Esophagus muscularis mucosa (tissue), 4 donors: ENCODE results near the gene COX6A1. TPM values are rescaled to one million over a fixed set of nuclear protein-coding genes. Genes with fewer than 3 reads are reported as not detected.

Experiments used
- DNase-seq: peaks from one replicate; pipeline ENCODE4 v3.0.0-alpha.2; 2017; ENCODE audit errors: extremely low spot score
- H3K27ac ChIP-seq, 4 donors: fragments of 200-600 bp; sonication (generic); replicated peaks in 1 of 4; 1 replicate in 3 of 4; 2 replicates in 1 of 4; pipeline ENCODE4 v1.5.1; 2016 to 2019; ENCODE audit warnings: mild to moderate bottlenecking in 1 of 4
- H3K27me3 ChIP-seq, 4 donors: fragments of 200-600 bp; sonication (generic); one replicate each; pipeline versions ENCODE4 v1.5.1 to v1.6.0; 2016 to 2019
- H3K36me3 ChIP-seq, 4 donors: fragments of 200-600 bp; sonication (generic); one replicate each; pipeline ENCODE4 v1.5.1; 2016 to 2019
- H3K4me1 ChIP-seq, 4 donors: fragments of 200-600 bp; sonication (generic); one replicate each; pipeline ENCODE4 v1.5.1; 2016 to 2019
- H3K4me3 ChIP-seq, 4 donors: fragments of 200-600 bp; sonication (generic); 1 replicate in 2 of 4; 2 replicates in 2 of 4; pipeline ENCODE4 v1.5.1; 2016 to 2019; ENCODE audit warnings: mild to moderate bottlenecking in 4 of 4, moderate library complexity in 1 of 4
- H3K9me3 ChIP-seq, 4 donors: fragments of 200-600 bp; sonication (generic); 1 replicate in 3 of 4; 2 replicates in 1 of 4; pipeline ENCODE4 v1.5.1; 2016 to 2019
- CTCF ChIP-seq, 3 experiments: fragments of 200-600 bp in 2 of 3; fragments of 450-650 bp in 1 of 3; sonication (generic) in 2 of 3; IDR thresholded peaks; one replicate each; pipeline ENCODE4 v1.5.1; 2017 to 2019; ENCODE audit warnings: antibody characterized with exemption in 3 of 3, mild to moderate bottlenecking in 2 of 3, moderate library complexity in 1 of 3
- EP300 ChIP-seq: sonication (generic); formaldehyde crosslinking; IDR thresholded peaks from one replicate; pipeline ENCODE4 v1.6.1; 2017; ENCODE audit warnings: antibody characterized with exemption
- POLR2A ChIP-seq: fragments of 450-650 bp; IDR thresholded peaks from one replicate; pipeline ENCODE4 v1.6.1; 2017; ENCODE audit warnings: antibody characterized with exemption, moderate library complexity, mild to moderate bottlenecking, low read depth
- POLR2AphosphoS5 ChIP-seq, 2 donors: sonication (generic); formaldehyde crosslinking; IDR thresholded peaks; one replicate each; pipeline ENCODE4 v1.6.1; 2017; ENCODE audit warnings: antibody characterized with exemption in 2 of 2
- WGBS: methylation state at CpG from one replicate; pipeline ENCODE4 v1.1.5; 2018; 5-methylcytosine and 5-hydroxymethylcytosine counted together
- intact Hi-C: fragments of 100-400 bp; cut with DNase I; formaldehyde crosslinking; loops from one replicate; pipeline ENCODE4 v1.15.1; 2023
- total RNA-seq, 4 donors: library from RNA; depleted of rRNA; stranded (reverse); fragments of >200 nt; gene quantifications; one replicate each; pipeline versions ENCODE4 v1.1.0 to v1.2.1, GENCODE V29; 2016

The COX6A1 gene
- total RNA-seq, 4 donors from 2014 or later: 499 to 689 (median 548) TPM

GRCh38 chr12:120397824-120398540 lies 39.9 kb upstream of the COX6A1 start:
- no peak for DNase-seq
- H3K4me3 ChIP-seq: no peak overlapping the region
- TF ChIP-seq POLR2AphosphoS5 (IDR thresholded peaks at IDR 0.05) (no peak), POLR2A (no peak), EP300 (no peak), CTCF (IDR thresholded peaks at IDR 0.05) (no peak)
- no peaks in the 10 kb centered on the region for H3K9me3 ChIP-seq
- intact Hi-C loops: no loop called here
- 58% methylated on average over 20 of the region's 33 CpGs for WGBS
- H3K36me3 ChIP-seq: no peaks in the 10 kb centered on the region
- H3K27ac ChIP-seq: no peak overlapping the region
- H3K4me1 ChIP-seq: no peaks in the 10 kb centered on the region
- peaks cover 0 to 81% (median 0%) of the 10 kb centered on the region in 4 donors for H3K27me3 ChIP-seq

- H3K4me3 ChIP-seq: no peak overlapping the region
- intact Hi-C loops: no loop called here
- 78% methylated on average over 5 of the region's 5 CpGs for WGBS
- H3K36me3 ChIP-seq: no peaks in the 10 kb centered on the region
- no peak overlapping the region for H3K27ac ChIP-seq
- TF ChIP-seq POLR2AphosphoS5 (IDR thresholded peaks at IDR 0.05): no peak
- TF ChIP-seq POLR2A: no peak
- TF ChIP-seq EP300: no peak
- no peak for TF ChIP-seq CTCF (IDR thresholded peaks at IDR 0.05)
- no peak for DNase-seq
- H3K4me1 ChIP-seq: no peaks in the 10 kb centered on the region
- no peaks in the 10 kb centered on the region for H3K9me3 ChIP-seq
- H3K27me3 ChIP-seq: peaks cover 0 to 67% (median 0%) of the 10 kb centered on the region in 4 donors
These were observed 38.4 kb upstream of the COX6A1 start for GRCh38 chr12:120399531-120399930.

- 38% methylated on average over 13 of the region's 13 CpGs for WGBS
- Histone ChIP-seq H3K27me3 (peaks cover 0 to 40% (median 0%) of the 10 kb centered on the region in 4 donors), H3K27ac (no peak overlapping the region), H3K9me3 (no peaks in the 10 kb centered on the region), H3K4me1 (no peaks in the 10 kb centered on the region), H3K36me3 (no peaks in the 10 kb centered on the region), H3K4me3 (no peak overlapping the region)
- intact Hi-C loops: no loop called here
- DNase-seq: no peak
- TF ChIP-seq EP300 (no peak), POLR2A (no peak), POLR2AphosphoS5 (IDR thresholded peaks at IDR 0.05) (no peak), CTCF (IDR thresholded peaks at IDR 0.05) (no peak)
These were observed 35.7 kb upstream of the COX6A1 start for GRCh38 chr12:120402217-120402616.

DNA sequence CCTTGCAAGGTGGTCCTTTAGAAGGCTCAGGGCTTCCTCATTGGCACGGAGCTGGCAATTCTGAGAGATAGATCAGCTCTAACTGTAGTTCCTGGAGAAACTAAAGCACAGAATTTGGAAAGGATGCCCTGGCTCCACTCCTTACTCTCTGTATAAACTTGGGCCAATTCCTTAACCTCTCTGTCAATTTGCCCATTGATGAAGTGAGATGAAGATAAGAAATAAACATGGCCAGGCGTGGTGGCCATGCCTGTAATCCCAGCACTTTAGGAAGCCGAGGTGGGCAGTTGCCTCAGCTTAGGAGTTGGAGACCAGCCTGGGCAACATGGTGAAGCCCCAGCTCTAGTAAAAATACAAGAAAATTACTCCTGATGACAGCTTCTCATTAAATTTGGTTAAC lies 34.0 kb upstream of the COX6A1 start:
- Histone ChIP-seq H3K27ac (no peak overlapping the region), H3K4me3 (no peak overlapping the region), H3K9me3 (no peaks in the 10 kb centered on the region), H3K27me3 (peaks cover 0 to 24% (median 0%) of the 10 kb centered on the region in 4 donors), H3K4me1 (no peaks in the 10 kb centered on the region), H3K36me3 (no peaks in the 10 kb centered on the region)
- intact Hi-C loops: no loop called here
- 75% methylated on average over 3 of the region's 3 CpGs for WGBS
- no peak for TF ChIP-seq EP300
- no peak for TF ChIP-seq POLR2AphosphoS5 (IDR thresholded peaks at IDR 0.05)
- TF ChIP-seq CTCF (IDR thresholded peaks at IDR 0.05): no peak
- no peak for TF ChIP-seq POLR2A
- DNase-seq: no peak

- H3K36me3 ChIP-seq: no peaks in the 10 kb centered on the region
- 80% methylated on average over 1 of the region's 1 CpG for WGBS
- H3K27ac ChIP-seq: no peak overlapping the region
- H3K9me3 ChIP-seq: no peaks in the 10 kb centered on the region
- no peaks in the 10 kb centered on the region for H3K4me1 ChIP-seq
- TF ChIP-seq POLR2A: no peak
- TF ChIP-seq EP300: no peak
- TF ChIP-seq POLR2AphosphoS5 (IDR thresholded peaks at IDR 0.05): no peak
- no peak for TF ChIP-seq CTCF (IDR thresholded peaks at IDR 0.05)
- H3K4me3 ChIP-seq: no peak overlapping the region
- peaks cover 0 to 21% (median 0%) of the 10 kb centered on the region in 4 donors for H3K27me3 ChIP-seq
- intact Hi-C loops: no loop called here
- no peak for DNase-seq
These were observed 33.6 kb upstream of the COX6A1 start for GRCh38 chr12:120404271-120404670.
